ENCODE results near the gene CAMTA1. TPM values are rescaled to one million over a fixed set of nuclear protein-coding genes. Genes with fewer than 3 reads are reported as not detected.

Gene CAMTA1
- polyA plus RNA-seq, 1 donor (not counting 4 experiments of a cell fraction or from before 2014, with no cell fraction given): 51.4 TPM

DNA sequence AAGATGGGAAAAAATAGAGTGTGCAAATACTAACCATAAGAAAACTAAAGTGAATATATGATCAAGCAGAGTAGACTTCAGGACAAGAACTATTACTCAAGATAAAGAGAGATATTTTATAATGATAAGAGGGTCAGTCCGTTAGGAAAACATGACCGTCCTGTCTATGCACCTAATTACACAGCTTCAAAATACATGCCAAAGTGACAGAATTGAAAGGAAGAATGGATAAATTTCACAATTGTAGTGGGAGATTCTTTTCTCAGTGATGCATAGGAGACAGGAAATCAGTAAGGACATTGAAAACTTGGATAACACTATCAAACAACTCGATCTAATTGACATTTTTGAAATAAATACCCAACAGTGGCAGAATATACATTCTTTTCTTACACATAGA is 489.0 kb downstream of the CAMTA1 start:
- no peak for TF ChIP-seq EZH2 (IDR thresholded peaks at IDR 0.05; ENCODE audit: low read length)
- TF ChIP-seq, protein P1, sequence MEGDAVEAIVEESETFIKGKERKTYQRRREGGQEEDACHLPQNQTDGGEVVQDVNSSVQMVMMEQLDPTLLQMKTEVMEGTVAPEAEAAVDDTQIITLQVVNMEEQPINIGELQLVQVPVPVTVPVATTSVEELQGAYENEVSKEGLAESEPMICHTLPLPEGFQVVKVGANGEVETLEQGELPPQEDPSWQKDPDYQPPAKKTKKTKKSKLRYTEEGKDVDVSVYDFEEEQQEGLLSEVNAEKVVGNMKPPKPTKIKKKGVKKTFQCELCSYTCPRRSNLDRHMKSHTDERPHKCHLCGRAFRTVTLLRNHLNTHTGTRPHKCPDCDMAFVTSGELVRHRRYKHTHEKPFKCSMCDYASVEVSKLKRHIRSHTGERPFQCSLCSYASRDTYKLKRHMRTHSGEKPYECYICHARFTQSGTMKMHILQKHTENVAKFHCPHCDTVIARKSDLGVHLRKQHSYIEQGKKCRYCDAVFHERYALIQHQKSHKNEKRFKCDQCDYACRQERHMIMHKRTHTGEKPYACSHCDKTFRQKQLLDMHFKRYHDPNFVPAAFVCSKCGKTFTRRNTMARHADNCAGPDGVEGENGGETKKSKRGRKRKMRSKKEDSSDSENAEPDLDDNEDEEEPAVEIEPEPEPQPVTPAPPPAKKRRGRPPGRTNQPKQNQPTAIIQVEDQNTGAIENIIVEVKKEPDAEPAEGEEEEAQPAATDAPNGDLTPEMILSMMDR (optimal IDR thresholded peaks at IDR 0.05 in 1 of 3, IDR thresholded peaks at IDR 0.05 in 1 of 3, conservative IDR thresholded peaks at IDR 0.05 in 1 of 3; ENCODE audit: extremely low read depth in 1 of 3, insufficient read depth in 2 of 3, low read length in 3 of 3): no peak
- dilution Hi-C loops (cut with MboI; ENCODE audit: extremely low pct_ligation_motif_present, low sequenced_read_pairs): no loop called here
- Histone ChIP-seq H2AFZ (ENCODE audit: control insufficient read depth, low read length) (no peak overlapping the region), H4K20me1 (ENCODE audit: control insufficient read depth, extremely low read depth, insufficient read depth, low read length) (no peaks in the 10 kb centered on the region), H3K27me3 (ENCODE audit: control insufficient read depth, extremely low read depth, insufficient read depth, low read length) (no peaks in the 10 kb centered on the region), H3K4me1 (ENCODE audit: control insufficient read depth, extremely low read depth, insufficient read depth, low read length) (no peaks in the 10 kb centered on the region), H3K36me3 (ENCODE audit: control insufficient read depth in 2 of 2, extremely low read depth in 1 of 2, insufficient read depth in 2 of 2, low read length in 2 of 2) (no peaks in the 10 kb centered on the region), H3K9ac (ENCODE audit: control insufficient read depth, extremely low read depth, insufficient read depth, low read length) (no peak overlapping the region), H3K9me1 (ENCODE audit: control insufficient read depth, extremely low read depth, insufficient read depth, low read length) (no peaks in the 10 kb centered on the region), H3K27ac (ENCODE audit: control insufficient read depth, insufficient read depth, low read length) (no peak overlapping the region), H3K79me2 (ENCODE audit: control insufficient read depth, insufficient read depth, low read length) (no peaks in the 10 kb centered on the region), H3K9me3 (ENCODE audit: control insufficient read depth, low read depth, low read length) (peaks cover 3% of the 10 kb centered on the region), H3K4me3 (ENCODE audit: control insufficient read depth in 2 of 3, extremely low read depth in 1 of 3, insufficient read depth in 2 of 3, low read depth in 1 of 3, low read length in 3 of 3) (no peak overlapping the region), H3K4me2 (ENCODE audit: control insufficient read depth, extremely low read depth, insufficient read depth, low read depth, low read length) (no peak overlapping the region)
- FAIRE-seq: no peak
- DNase-seq (ENCODE audit: low read depth, low spot score): no peak

DNA sequence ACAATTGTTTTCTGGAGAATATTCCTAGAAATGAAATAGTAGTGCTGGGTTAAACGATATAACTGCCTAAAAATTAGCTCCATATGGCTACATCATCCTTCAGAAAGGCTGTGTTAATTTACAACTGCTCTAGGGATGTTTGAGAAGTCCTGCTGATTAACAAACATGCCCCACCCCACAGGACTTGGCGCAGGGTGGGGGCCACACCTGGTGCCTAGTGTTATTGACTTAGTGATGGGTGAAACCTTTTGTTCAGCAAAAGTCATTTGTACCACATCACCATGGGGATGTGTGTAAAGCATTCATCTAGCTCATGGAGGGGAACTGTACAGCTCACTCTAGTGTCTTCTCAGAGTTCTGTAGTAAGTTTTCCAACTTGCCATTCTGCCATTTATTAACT is 492.8 kb downstream of the CAMTA1 start:
- no peak overlapping the region for H3K4me2 ChIP-seq (ENCODE audit: control insufficient read depth, extremely low read depth, insufficient read depth, low read depth, low read length)
- DNase-seq (ENCODE audit: low read depth, low spot score): no peak
- no peak overlapping the region for H3K27ac ChIP-seq (ENCODE audit: control insufficient read depth, insufficient read depth, low read length)
- no peak overlapping the region for H3K9ac ChIP-seq (ENCODE audit: control insufficient read depth, extremely low read depth, insufficient read depth, low read length)
- H4K20me1 ChIP-seq (ENCODE audit: control insufficient read depth, extremely low read depth, insufficient read depth, low read length): no peaks in the 10 kb centered on the region
- no peaks in the 10 kb centered on the region for H3K4me1 ChIP-seq (ENCODE audit: control insufficient read depth, extremely low read depth, insufficient read depth, low read length)
- dilution Hi-C loops (cut with MboI; ENCODE audit: extremely low pct_ligation_motif_present, low sequenced_read_pairs): no loop called here
- TF ChIP-seq, protein P1 (optimal IDR thresholded peaks at IDR 0.05 in 1 of 3, IDR thresholded peaks at IDR 0.05 in 1 of 3, conservative IDR thresholded peaks at IDR 0.05 in 1 of 3; ENCODE audit: extremely low read depth in 1 of 3, insufficient read depth in 2 of 3, low read length in 3 of 3): no peak
- TF ChIP-seq EZH2 (IDR thresholded peaks at IDR 0.05; ENCODE audit: low read length): no peak
- no peaks in the 10 kb centered on the region for H3K79me2 ChIP-seq (ENCODE audit: control insufficient read depth, insufficient read depth, low read length)
- no peaks in the 10 kb centered on the region for H3K36me3 ChIP-seq (ENCODE audit: control insufficient read depth in 2 of 2, extremely low read depth in 1 of 2, insufficient read depth in 2 of 2, low read length in 2 of 2)
- H3K9me3 ChIP-seq (ENCODE audit: control insufficient read depth, low read depth, low read length): no peaks in the 10 kb centered on the region
- no peaks in the 10 kb centered on the region for H3K9me1 ChIP-seq (ENCODE audit: control insufficient read depth, extremely low read depth, insufficient read depth, low read length)
- H3K4me3 ChIP-seq (ENCODE audit: control insufficient read depth in 2 of 3, extremely low read depth in 1 of 3, insufficient read depth in 2 of 3, low read depth in 1 of 3, low read length in 3 of 3): no peak overlapping the region
- no peak for FAIRE-seq
- H2AFZ ChIP-seq (ENCODE audit: control insufficient read depth, low read length): no peak overlapping the region
- H3K27me3 ChIP-seq (ENCODE audit: control insufficient read depth, extremely low read depth, insufficient read depth, low read length): no peaks in the 10 kb centered on the region

Measured in keratinocyte (primary cell).